B cell (primary cell): ENCODE measurements around the gene DDAH2. TPM values are rescaled to one million over a fixed set of nuclear protein-coding genes. Genes with fewer than 3 reads are reported as not detected.

ENCODE experiments used
- ATAC-seq: fragments of 200-7000 bp; cut with Tn5 transposase; one replicate; pipeline ENCODE4 v1.10.0; 2021; ENCODE audit warnings: low read depth, mild to moderate bottlenecking, moderate number of reproducible peaks, moderate library complexity
- CTCF ChIA-PET: fragments of 350-600 bp; sonication (Branson Sonifier 250); formaldehyde crosslinking; loops from one replicate; lab custom pipeline; 2021; ENCODE audit warnings: antibody characterized with exemption, inconsistent platforms; lab: Charles Lee
- POLR2A ChIA-PET: fragments of 350-600 bp; sonication (Branson Sonifier 250); formaldehyde crosslinking; loops from one replicate; lab custom pipeline; 2021; ENCODE audit warnings: antibody characterized with exemption; lab: Charles Lee
- DNase-seq: peaks from one replicate; pipeline ENCODE4 v3.0.0; 2013
- H2AFZ ChIP-seq: 2 replicates; pipeline ENCODE4 v1.6.1; 2012; ENCODE audit warnings: mild to moderate bottlenecking, low read depth, low read length; ENCODE audit not compliant: insufficient read depth, poor library complexity, severe bottlenecking
- H3K27ac ChIP-seq, 2 donors: 1 replicate in 1 of 2; 2 replicates in 1 of 2; pipeline ENCODE4 v1.5.1; 2012 to 2013; ENCODE audit warnings: low read length in 2 of 2, mild to moderate bottlenecking in 2 of 2, moderate library complexity in 1 of 2
- H3K27me3 ChIP-seq, 4 experiments: fragments of 200-600 bp in 1 of 4; sonication (generic) in 1 of 4; replicated peaks in 1 of 4; 1 replicate in 2 of 4; 2 replicates in 2 of 4; pipeline versions ENCODE4 v1.6.1 to v1.7.0; 2013 to 2016; ENCODE audit warnings: low read length in 3 of 4, mild to moderate bottlenecking in 2 of 4, mixed read lengths in 1 of 4, moderate library complexity in 1 of 4; ENCODE audit not compliant: insufficient read depth in 4 of 4, control insufficient read depth in 3 of 4; ENCODE audit errors: control extremely low read depth in 1 of 4
- H3K36me3 ChIP-seq, 2 experiments: replicated peaks in 1 of 2; 1 replicate in 1 of 2; 2 replicates in 1 of 2; pipeline versions ENCODE4 v1.6.1 to v1.7.1; 2013; ENCODE audit warnings: low read length in 1 of 2; ENCODE audit not compliant: insufficient read depth in 2 of 2, control insufficient read depth in 1 of 2; ENCODE audit errors: control extremely low read depth in 1 of 2, extremely low read depth in 1 of 2
- H3K4me1 ChIP-seq, 2 donors: fragments of 200-600 bp in 1 of 2; sonication (generic) in 1 of 2; 1 replicate in 1 of 2; 2 replicates in 1 of 2; pipeline versions ENCODE4 v1.5.1 to v1.6.1; 2013 to 2017; ENCODE audit warnings: low read length in 2 of 2; ENCODE audit not compliant: control insufficient read depth in 2 of 2, insufficient read depth in 2 of 2
- H3K4me2 ChIP-seq: replicated peaks from 2 replicates; pipeline ENCODE3; 2012; ENCODE audit warnings: mild to moderate bottlenecking, low read depth, low read length; ENCODE audit not compliant: poor library complexity, severe bottlenecking
- H3K4me3 ChIP-seq, 5 experiments: fragments of 200-600 bp in 1 of 5; sonication (generic) in 1 of 5; 1 replicate in 3 of 5; 2 replicates in 2 of 5; pipeline versions ENCODE4 v1.5.1 to v1.7.0; 2011 to 2016; ENCODE audit warnings: low read length in 4 of 5, mild to moderate bottlenecking in 4 of 5, low read depth in 2 of 5, control low read depth in 1 of 5, moderate library complexity in 1 of 5; ENCODE audit not compliant: insufficient read depth in 1 of 5; ENCODE audit errors: control extremely low read depth in 1 of 5, extremely low read depth in 1 of 5
- H3K79me2 ChIP-seq: fragments of 200-600 bp; sonication (generic); one replicate; pipeline ENCODE4 v1.6.0; 2016; ENCODE audit warnings: low read length; ENCODE audit not compliant: control insufficient read depth, insufficient read depth
- H3K9ac ChIP-seq: fragments of 200-600 bp; sonication (generic); 2 replicates; pipeline ENCODE4 v1.6.1; 2017; ENCODE audit warnings: mild to moderate bottlenecking, low read length, moderate library complexity
- H3K9me3 ChIP-seq, 3 donors: one replicate each; pipeline versions ENCODE4 v1.6.1 to v1.7.1; 2013; ENCODE audit warnings: low read length in 2 of 3; ENCODE audit not compliant: control insufficient read depth in 2 of 3, insufficient read depth in 1 of 3; ENCODE audit errors: control extremely low read depth in 1 of 3
- H4K20me1 ChIP-seq: 2 replicates; pipeline ENCODE4 v1.6.0; 2012; ENCODE audit warnings: mild to moderate bottlenecking, low read length; ENCODE audit not compliant: insufficient read depth, control insufficient read depth, poor library complexity, severe bottlenecking
- H3K27ac Mint-ChIP-seq: one replicate; pipeline ENCODE4 v1.8.0; 2021; ENCODE audit warnings: mixed read lengths
- H3K27me3 Mint-ChIP-seq: one replicate; pipeline ENCODE4 v1.8.0; 2021; ENCODE audit warnings: mixed read lengths
- H3K4me1 Mint-ChIP-seq: one replicate; pipeline ENCODE4 v1.8.0; 2021; ENCODE audit warnings: mixed read lengths
- H3K4me3 Mint-ChIP-seq: one replicate; pipeline ENCODE4 v1.8.0; 2021; ENCODE audit warnings: mixed read lengths
- H3K9me3 Mint-ChIP-seq: one replicate; pipeline ENCODE4 v1.8.0; 2022; ENCODE audit warnings: mixed read lengths; ENCODE audit not compliant: insufficient read depth
- CTCF ChIP-seq: fragments of 200-600 bp; IDR thresholded peaks from one replicate; pipeline ENCODE4 v1.8.0; 2022; ENCODE audit warnings: antibody characterized with exemption, mild to moderate bottlenecking
- EZH2 ChIP-seq: IDR thresholded peaks from 2 replicates; pipeline ENCODE4 v1.6.1; 2012; ENCODE audit warnings: borderline replicate concordance, low read depth, mild to moderate bottlenecking, moderate library complexity, low read length; ENCODE audit not compliant: insufficient read depth, poor library complexity, severe bottlenecking
- WGBS: methylation state at CpG from one replicate; pipeline ENCODE4 v1.1.5; 2013; ENCODE audit warnings: missing lambda C conversion rate; ENCODE audit not compliant: insufficient coverage; 5-methylcytosine and 5-hydroxymethylcytosine counted together
- intact Hi-C: fragments of 100-400 bp; cut with micrococcal nuclease; formaldehyde crosslinking; loops from one replicate; pipeline ENCODE4 v1.10.0; 2022
- polyA plus RNA-seq: library from polyadenylated mRNA; depleted of rRNA; stranded (reverse); fragments of >200 nt; gene quantifications from 2 replicates; pipeline ENCODE4 v1.2.3, GENCODE V29; 2012
- total RNA-seq, 2 donors: library from RNA; stranded (reverse); fragments of 120-200 nt in 1 of 2; gene quantifications; 1 replicate in 1 of 2; 2 replicates in 1 of 2; pipeline versions ENCODE4 v1.2.3 to v1.2.4, GENCODE V29; 2013 to 2022

Gene DDAH2
- total and polyA plus RNA-seq, 2 donors (not counting 1 experiment from before 2014, with no cell fraction given), result 59.2 to 87.2 TPM

- 0% methylated on average over 5 of the region's 10 CpGs for WGBS
Observed at GRCh38 chr6:31702405-31702818, 26.7 kb downstream of the DDAH2 start.

More at GRCh38 chr6:31702405-31702818, 26.7 kb downstream of the DDAH2 start:
- Histone ChIP-seq H3K27ac (peak overlapping the region; percentile 87 to 93), H2AFZ (peak overlapping the region; percentile 89), H3K36me3 (peaks cover 0 to 31% of the 10 kb centered on the region in 2 experiments), H3K4me3 (peak overlapping the region; percentile 65 to 98 (median 96)), H3K9me3 (no peaks in the 10 kb centered on the region), H3K4me1 (peaks cover 20 to 28% of the 10 kb centered on the region in 2 donors), H3K27me3 (no peaks in the 10 kb centered on the region), H3K4me2 (peak overlapping the region; percentile 75), H3K9ac (peak overlapping the region; percentile 97), H3K79me2 (peaks cover 42% of the 10 kb centered on the region), H4K20me1 (no peaks in the 10 kb centered on the region)
- H3K27me3 Mint-ChIP-seq, result no peaks in the 10 kb centered on the region
- no peaks in the 10 kb centered on the region for H3K9me3 Mint-ChIP-seq
- H3K27ac Mint-ChIP-seq, result peak overlapping the region; percentile 91
- peak overlapping the region; percentile 98 for H3K4me3 Mint-ChIP-seq
- ChIA-PET POLR2A (interaction anchor here (1.1 to 1.9 kb wide), 6 partner anchors 25 to 160 kb away, joined by 3 to 16 read pairs (median 6); partner anchors contain the start of genes BAG6, DDAH2, HSPA1B and NEU1), CTCF (interaction anchor here (0.9 to 2.3 kb wide), 8 partner anchors 27 to 129 kb away, joined by 3 to 11 read pairs (median 6); partner anchors contain the start of genes DDAH2 and LSM2)
- TF ChIP-seq CTCF, result no peak
- no peak for TF ChIP-seq EZH2
- H3K4me1 Mint-ChIP-seq, result peaks cover 32% of the 10 kb centered on the region
- DNase-seq (no peak), ATAC-seq (no peak)
- intact Hi-C loops, result loop anchor here (5.0 kb wide), 1 partner anchor 35 kb away; the partner anchor contains the start of genes CSNK2B and LY6G5B
